Mucosa of rectum (tissue), 2 donors: ENCODE results near the gene LYPD3.

ENCODE experiments used
- H3K27ac ChIP-seq, 2 donors: one replicate each; pipeline ENCODE4 v1.7.0; 2013; ENCODE audit warnings: inconsistent platforms in 2 of 2, low read depth in 2 of 2, low read length in 2 of 2
- H3K27me3 ChIP-seq, 2 donors: one replicate each; pipeline ENCODE4 v1.7.0; 2013; ENCODE audit warnings: low read length in 2 of 2; ENCODE audit not compliant: control insufficient read depth in 2 of 2, insufficient read depth in 2 of 2
- H3K36me3 ChIP-seq, 2 donors: one replicate each; pipeline ENCODE4 v1.7.0; 2013; ENCODE audit warnings: low read length in 2 of 2; ENCODE audit not compliant: control insufficient read depth in 2 of 2, insufficient read depth in 2 of 2
- H3K4me1 ChIP-seq, 2 donors: one replicate each; pipeline ENCODE4 v1.7.0; 2013; ENCODE audit warnings: low read length in 2 of 2, mild to moderate bottlenecking in 1 of 2; ENCODE audit not compliant: control insufficient read depth in 2 of 2, insufficient read depth in 2 of 2
- H3K4me3 ChIP-seq, 2 donors: one replicate each; pipeline ENCODE4 v1.7.0; 2013; ENCODE audit warnings: low read length in 2 of 2
- H3K9ac ChIP-seq, 2 donors: one replicate each; pipeline ENCODE4 v1.7.0; 2013; ENCODE audit warnings: low read length in 2 of 2, low read depth in 1 of 2, mild to moderate bottlenecking in 1 of 2
- H3K9me3 ChIP-seq, 2 donors: one replicate each; pipeline ENCODE4 v1.7.0; 2013; ENCODE audit warnings: low read length in 2 of 2; ENCODE audit not compliant: control insufficient read depth in 2 of 2
- donor health status: healthy.
- donor health status: Normal muscosa, but diverticular disease.

LYPD3 gene

GRCh38 chr19:43489310-43489709 is 23.9 kb upstream of the LYPD3 start:
- Histone ChIP-seq H3K27ac (no peak overlapping the region), H3K9me3 (no peaks in the 10 kb centered on the region), H3K4me1 (no peaks in the 10 kb centered on the region), H3K27me3 (no peaks in the 10 kb centered on the region), H3K4me3 (no peak overlapping the region), H3K36me3 (peaks cover 6 to 10% of the 10 kb centered on the region in 2 donors), H3K9ac (no peak overlapping the region)

DNA sequence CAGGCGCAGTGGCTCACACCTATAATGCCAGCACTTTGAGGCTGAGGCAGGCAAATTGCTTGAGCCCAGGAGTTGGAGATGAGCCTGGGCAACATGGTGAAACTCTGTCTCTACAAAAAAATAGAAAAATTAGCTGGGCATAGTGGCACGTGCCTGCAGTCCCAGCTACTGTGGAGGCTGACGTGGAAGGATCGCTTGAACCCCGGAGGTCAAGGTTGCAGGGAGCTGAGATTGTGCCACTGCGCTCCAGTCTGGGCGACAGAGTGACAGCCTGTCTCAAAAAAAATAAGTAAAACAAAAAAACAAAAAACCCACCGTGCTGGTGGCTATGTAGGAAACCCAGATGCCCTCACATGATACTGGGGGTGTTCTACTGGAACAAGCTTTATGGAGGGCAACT is 22.8 kb upstream of the LYPD3 start:
- Histone ChIP-seq H3K4me3 (no peak overlapping the region), H3K36me3 (peaks cover 6 to 10% of the 10 kb centered on the region in 2 donors), H3K9me3 (no peaks in the 10 kb centered on the region), H3K27ac (no peak overlapping the region), H3K9ac (no peak overlapping the region), H3K27me3 (no peaks in the 10 kb centered on the region), H3K4me1 (no peaks in the 10 kb centered on the region)

GRCh38 chr19:43486412-43486811 is 21.0 kb upstream of the LYPD3 start:
- Histone ChIP-seq H3K9me3 (no peaks in the 10 kb centered on the region), H3K36me3 (peaks cover 9 to 10% of the 10 kb centered on the region in 2 donors), H3K4me1 (no peaks in the 10 kb centered on the region), H3K27ac (no peak overlapping the region), H3K27me3 (no peaks in the 10 kb centered on the region), H3K9ac (no peak overlapping the region), H3K4me3 (no peak overlapping the region)

GRCh38 chr19:43485951-43486350 is 20.5 kb upstream of the LYPD3 start:
- H3K27me3 ChIP-seq = no peaks in the 10 kb centered on the region

GRCh38 chr19:43483281-43483680 is 17.9 kb upstream of the LYPD3 start:
- Histone ChIP-seq H3K27me3 (no peaks in the 10 kb centered on the region), H3K4me1 (no peaks in the 10 kb centered on the region), H3K9me3 (no peaks in the 10 kb centered on the region), H3K27ac (no peak overlapping the region), H3K36me3 (peaks cover 5 to 14% of the 10 kb centered on the region in 2 donors), H3K4me3 (no peak overlapping the region), H3K9ac (no peak overlapping the region)

More at GRCh38 chr19:43485951-43486350, 20.5 kb upstream of the LYPD3 start:
- Histone ChIP-seq H3K9ac (no peak overlapping the region), H3K9me3 (no peaks in the 10 kb centered on the region), H3K4me3 (no peak overlapping the region), H3K27ac (no peak overlapping the region), H3K36me3 (peaks cover 8 to 9% of the 10 kb centered on the region in 2 donors), H3K4me1 (no peaks in the 10 kb centered on the region)

DNA sequence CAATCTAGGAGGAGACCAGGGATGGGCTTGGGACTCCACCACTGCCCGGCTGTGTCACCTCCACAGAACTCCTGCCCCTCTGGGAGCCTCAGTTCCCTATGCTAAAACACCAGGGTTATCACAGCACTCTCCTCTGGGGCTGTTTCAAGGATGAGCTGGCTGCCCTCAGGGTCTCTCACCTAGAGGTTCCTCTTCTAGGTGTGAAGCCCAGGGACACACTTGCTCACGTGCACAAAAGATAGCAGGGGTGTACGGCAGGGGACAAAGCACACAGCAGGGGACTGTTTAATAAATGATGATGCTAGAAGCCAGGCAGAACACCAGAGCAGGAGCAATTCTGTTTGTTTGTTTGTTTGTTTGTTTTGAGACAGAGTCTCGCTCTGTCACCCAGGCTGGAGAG is 16.8 kb upstream of the LYPD3 start:
- Histone ChIP-seq H3K4me3 (no peak overlapping the region), H3K36me3 (peaks cover 11 to 21% of the 10 kb centered on the region in 2 donors), H3K27ac (no peak overlapping the region), H3K9me3 (no peaks in the 10 kb centered on the region), H3K4me1 (no peaks in the 10 kb centered on the region), H3K27me3 (no peaks in the 10 kb centered on the region), H3K9ac (no peak overlapping the region)

- no peaks in the 10 kb centered on the region for H3K27me3 ChIP-seq
- H3K27ac ChIP-seq = no peak overlapping the region
- peaks cover 11 to 21% of the 10 kb centered on the region in 2 donors for H3K36me3 ChIP-seq
- H3K4me1 ChIP-seq = no peaks in the 10 kb centered on the region
- H3K4me3 ChIP-seq = no peak overlapping the region
- no peak overlapping the region for H3K9ac ChIP-seq
- no peaks in the 10 kb centered on the region for H3K9me3 ChIP-seq
Measured at GRCh38 chr19:43481701-43482100, 16.3 kb upstream of the LYPD3 start.

GRCh38 chr19:43480574-43480973 is 15.2 kb upstream of the LYPD3 start:
- no peak overlapping the region for H3K27ac ChIP-seq

DNA sequence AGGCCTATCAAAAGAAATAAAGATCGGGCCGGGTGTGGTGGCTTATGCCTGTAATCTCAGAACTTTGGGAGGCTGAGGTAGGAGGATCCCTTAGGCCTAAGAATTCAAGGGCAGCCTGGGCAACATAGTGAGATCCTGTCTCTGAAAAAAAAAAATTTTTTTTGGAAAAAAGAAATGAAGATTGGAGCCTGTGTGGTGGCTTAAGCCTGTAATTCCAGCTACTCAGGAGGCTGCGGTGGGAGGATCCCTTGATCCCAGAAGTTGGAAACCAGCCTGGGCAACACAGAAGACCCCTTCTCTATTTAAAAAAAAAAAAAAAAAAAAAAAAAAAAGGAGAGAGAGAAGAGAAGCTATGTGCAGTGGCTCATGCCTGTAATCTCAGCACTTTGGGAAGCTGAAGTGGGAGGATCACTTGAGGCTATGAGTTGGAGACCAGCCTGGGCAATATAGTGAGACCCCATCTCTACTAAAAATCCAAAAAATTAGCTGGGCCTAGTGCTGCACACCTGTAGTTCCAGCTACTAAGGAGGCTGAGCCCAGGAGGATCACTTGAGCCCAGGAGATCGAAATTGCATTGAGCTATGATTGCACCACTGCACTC is 14.7 kb upstream of the LYPD3 start:
- H3K27me3 ChIP-seq = no peaks in the 10 kb centered on the region
- H3K4me1 ChIP-seq = peaks cover 5 to 6% of the 10 kb centered on the region in 2 donors
- peaks cover 11 to 18% of the 10 kb centered on the region in 2 donors for H3K36me3 ChIP-seq
- H3K4me3 ChIP-seq = no peak overlapping the region
- no peaks in the 10 kb centered on the region for H3K9me3 ChIP-seq
- H3K27ac ChIP-seq = no peak overlapping the region
- no peak overlapping the region for H3K9ac ChIP-seq

More at GRCh38 chr19:43480574-43480973, 15.2 kb upstream of the LYPD3 start:
- no peak overlapping the region for H3K9ac ChIP-seq
- H3K4me1 ChIP-seq = peaks cover under 1 to 2% of the 10 kb centered on the region in 2 donors
- H3K4me3 ChIP-seq = no peak overlapping the region
- peaks cover 11 to 18% of the 10 kb centered on the region in 2 donors for H3K36me3 ChIP-seq
- H3K27me3 ChIP-seq = no peaks in the 10 kb centered on the region
- no peaks in the 10 kb centered on the region for H3K9me3 ChIP-seq

DNA sequence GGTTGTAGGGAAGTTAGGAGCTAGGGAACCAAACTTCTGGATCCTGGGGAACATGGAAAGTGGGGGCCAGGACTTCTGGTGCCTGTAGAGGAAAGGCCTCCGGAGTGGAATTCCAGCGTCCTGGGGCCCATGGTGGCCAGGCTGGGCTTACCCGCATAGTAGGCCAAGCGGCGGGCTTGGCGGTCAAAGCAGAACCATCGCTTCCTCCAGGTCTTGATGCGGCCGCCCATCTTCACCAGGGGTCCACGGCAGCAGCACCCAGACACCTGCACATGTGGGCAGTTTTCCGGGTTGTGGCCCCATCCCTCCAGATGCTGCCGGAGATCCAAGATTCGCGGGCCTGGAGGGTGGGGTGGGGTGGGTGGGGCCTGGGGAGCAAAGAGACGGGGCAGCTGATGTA is 13.8 kb upstream of the LYPD3 start:
- Histone ChIP-seq H3K27ac (no peak overlapping the region), H3K27me3 (no peaks in the 10 kb centered on the region), H3K4me1 (peaks cover 9 to 11% of the 10 kb centered on the region in 2 donors), H3K4me3 (no peak overlapping the region), H3K36me3 (peaks cover 11 to 15% of the 10 kb centered on the region in 2 donors), H3K9ac (no peak overlapping the region), H3K9me3 (no peaks in the 10 kb centered on the region)
